ENCODE data around the gene PKD2L2. TPM values are rescaled to one million over a fixed set of nuclear protein-coding genes. Genes with fewer than 3 reads are reported as not detected.

The PKD2L2 gene
- polyA plus RNA-seq, 1 donor from 2014 or later = not detected

- Histone ChIP-seq H3F3A (ENCODE audit: insufficient read depth, low read length, poor library complexity, severe bottlenecking) (no peaks in the 10 kb centered on the region), H3K79me2 (replicated peaks; ENCODE audit: insufficient read depth, low read length) (no peaks in the 10 kb centered on the region), H3K27me3 (ENCODE audit: insufficient read depth, low read depth, low read length) (no peaks in the 10 kb centered on the region), H3K9me3 (ENCODE audit: low read length) (no peaks in the 10 kb centered on the region), H3K9ac (ENCODE audit: low read length) (no peak overlapping the region), H3K9me2 (ENCODE audit: insufficient read depth, low read length) (no peaks in the 10 kb centered on the region), H3K4me3 (ENCODE audit: low read length) (no peak overlapping the region), H2AFZ (ENCODE audit: low read depth, low read length) (no peak overlapping the region), H4K20me1 (ENCODE audit: insufficient read depth) (no peaks in the 10 kb centered on the region), H3K27ac (ENCODE audit: low read length) (no peak overlapping the region), H3K36me3 (ENCODE audit: insufficient read depth, low read length) (no peaks in the 10 kb centered on the region), H3K4me2 (ENCODE audit: low read length) (no peak overlapping the region)
- no peak for TF ChIP-seq RAD21 (conservative IDR thresholded peaks at IDR 0.05)
- no peak for TF ChIP-seq REST (IDR thresholded peaks at IDR 0.05; ENCODE audit: borderline replicate concordance)
- TF ChIP-seq EP300 (conservative IDR thresholded peaks at IDR 0.05; ENCODE audit: poor library complexity, severe bottlenecking) = no peak
Observed at GRCh38 chr5:137916923-137917322, 27.7 kb downstream of the PKD2L2 start.

- H3F3A ChIP-seq (ENCODE audit: insufficient read depth, low read length, poor library complexity, severe bottlenecking) = no peaks in the 10 kb centered on the region
- no peak overlapping the region for H3K9ac ChIP-seq (ENCODE audit: low read length)
- H3K36me3 ChIP-seq (ENCODE audit: insufficient read depth, low read length) = no peaks in the 10 kb centered on the region
- H3K4me3 ChIP-seq (ENCODE audit: low read length) = no peak overlapping the region
- no peak for TF ChIP-seq RAD21 (conservative IDR thresholded peaks at IDR 0.05)
- no peak for TF ChIP-seq EZH2 (IDR thresholded peaks at IDR 0.05; ENCODE audit: borderline replicate concordance, insufficient read depth, low read length, poor library complexity, severe bottlenecking)
- TF ChIP-seq MXI1 (conservative IDR thresholded peaks at IDR 0.05; ENCODE audit: poor library complexity, severe bottlenecking) = no peak
- no peak for TF ChIP-seq REST (IDR thresholded peaks at IDR 0.05; ENCODE audit: borderline replicate concordance)
- TF ChIP-seq POLR2AphosphoS5 (IDR thresholded peaks at IDR 0.05) = no peak
- no peak for TF ChIP-seq EP300 (conservative IDR thresholded peaks at IDR 0.05; ENCODE audit: poor library complexity, severe bottlenecking)
- TF ChIP-seq TAF1 (IDR thresholded peaks at IDR 0.05; ENCODE audit: low read depth) = no peak
- H3K27me3 ChIP-seq (ENCODE audit: insufficient read depth, low read depth, low read length) = no peaks in the 10 kb centered on the region
- H3K27ac ChIP-seq (ENCODE audit: low read length) = no peak overlapping the region
- no peaks in the 10 kb centered on the region for H3K9me2 ChIP-seq (ENCODE audit: insufficient read depth, low read length)
- no peak overlapping the region for H2AFZ ChIP-seq (ENCODE audit: low read depth, low read length)
- no peaks in the 10 kb centered on the region for H3K79me2 ChIP-seq (replicated peaks; ENCODE audit: insufficient read depth, low read length)
- no peaks in the 10 kb centered on the region for H4K20me1 ChIP-seq (ENCODE audit: insufficient read depth)
- no peaks in the 10 kb centered on the region for H3K9me3 ChIP-seq (ENCODE audit: low read length)
- no peak overlapping the region for H3K4me2 ChIP-seq (ENCODE audit: low read length)
Observed at GRCh38 chr5:137921931-137922330, 32.7 kb downstream of the PKD2L2 start.

Data from neural cell (in vitro differentiated cells).